NB4 (cell line): ENCODE measurements around the gene DRG1.

Experiments
- CTCF ChIP-seq: IDR thresholded peaks from one replicate; pipeline ENCODE4 v1.5.1; 2012; ENCODE audit warnings: low read depth, low read length
- MYC ChIP-seq: IDR thresholded peaks from 2 replicates; pipeline ENCODE4 v1.6.1; 2011; ENCODE audit warnings: low read depth, low read length
- POLR2A ChIP-seq: IDR thresholded peaks from 2 replicates; pipeline ENCODE4 v1.6.1; 2011; ENCODE audit warnings: mild to moderate bottlenecking; ENCODE audit not compliant: insufficient read length; ENCODE audit errors: extremely low read depth

GRCh38 chr22:31440681-31441080, 41.3 kb downstream of the DRG1 start:
- no peak for TF ChIP-seq MYC
- TF ChIP-seq CTCF, result no peak
- no peak for TF ChIP-seq POLR2A
